ENCODE data around the gene MS4A18.
"Not testable (repeated sequence)": the region's sequence is repeated elsewhere in the genome, so short reads cannot be mapped to it uniquely, and the experiment has no call there.

Gene MS4A18

GRCh38 chr11:60724420-60724819 is at the start of gene MS4A18:
MS4A18 (plus strand) TSS chr11:60724720.
- DNase-seq: no peak

- DNase-seq: not testable (repeated sequence)
Measured at GRCh38 chr11:60678231-60678630, 46.3 kb upstream of the MS4A18 start.

- no peak for DNase-seq
Measured at GRCh38 chr11:60679879-60680278, 44.6 kb upstream of the MS4A18 start.

GRCh38 chr11:60680455-60681119 is 43.9 kb upstream of the MS4A18 start:
- no peak for DNase-seq

- DNase-seq: not testable (repeated sequence)
Measured at GRCh38 chr11:60684541-60684848, 40.0 kb upstream of the MS4A18 start.

GRCh38 chr11:60691661-60692060 is 32.9 kb upstream of the MS4A18 start:
- DNase-seq: no peak

GRCh38 chr11:60699284-60699691 is 25.2 kb upstream of the MS4A18 start, which contains the start of gene MS4A8:
MS4A8 (plus strand) TSS chr11:60699612; CDS start chr11:60700861, 1,249 bp downstream.
- DNase-seq: no peak

- DNase-seq: no peak
Measured at GRCh38 chr11:60699936-60700335, 24.6 kb upstream of the MS4A18 start.

GRCh38 chr11:60700689-60701468 is 23.6 kb upstream of the MS4A18 start:
- no peak for DNase-seq

- no peak for DNase-seq
Measured at GRCh38 chr11:60701469-60701818, 23.1 kb upstream of the MS4A18 start.

- no peak for DNase-seq
Measured at GRCh38 chr11:60703374-60703773, 21.1 kb upstream of the MS4A18 start.

GRCh38 chr11:60705895-60706294 is 18.6 kb upstream of the MS4A18 start:
- no peak for DNase-seq

- no peak for DNase-seq
Measured at GRCh38 chr11:60706931-60707330, 17.6 kb upstream of the MS4A18 start.

GRCh38 chr11:60710482-60710881 is 14.0 kb upstream of the MS4A18 start:
- no peak for DNase-seq

GRCh38 chr11:60711276-60711675 is 13.2 kb upstream of the MS4A18 start:
- DNase-seq: no peak

- not testable (repeated sequence) for DNase-seq
Measured at GRCh38 chr11:60713423-60713822, 11.1 kb upstream of the MS4A18 start.

GRCh38 chr11:60717956-60718355 is 6.6 kb upstream of the MS4A18 start:
- no peak for DNase-seq

GRCh38 chr11:60718524-60719316 is 5.8 kb upstream of the MS4A18 start:
- DNase-seq: no peak

- no peak for DNase-seq
Measured at GRCh38 chr11:60719391-60719790, 5.1 kb upstream of the MS4A18 start.

- DNase-seq: no peak
Measured at GRCh38 chr11:60720460-60720859, 4.1 kb upstream of the MS4A18 start.

- DNase-seq: no peak
Measured at GRCh38 chr11:60725592-60725991, 1.1 kb downstream of the MS4A18 start.

GRCh38 chr11:60731586-60731985 is 7.1 kb downstream of the MS4A18 start:
- DNase-seq: no peak

- no peak for DNase-seq
Measured at GRCh38 chr11:60734279-60734678, 9.8 kb downstream of the MS4A18 start.

GRCh38 chr11:60739114-60739513 is 14.6 kb downstream of the MS4A18 start:
- DNase-seq: no peak
